ENCODE data around the gene PPFIA1. TPM values are rescaled to one million over a fixed set of nuclear protein-coding genes. Genes with fewer than 3 reads are reported as not detected.
"Not testable (repeated sequence)": the region's sequence is repeated elsewhere in the genome, so short reads cannot be mapped to it uniquely, and the experiment has no call there.

The PPFIA1 gene
- total RNA-seq, 1 donor from 2014 or later: 54.1 TPM

DNA sequence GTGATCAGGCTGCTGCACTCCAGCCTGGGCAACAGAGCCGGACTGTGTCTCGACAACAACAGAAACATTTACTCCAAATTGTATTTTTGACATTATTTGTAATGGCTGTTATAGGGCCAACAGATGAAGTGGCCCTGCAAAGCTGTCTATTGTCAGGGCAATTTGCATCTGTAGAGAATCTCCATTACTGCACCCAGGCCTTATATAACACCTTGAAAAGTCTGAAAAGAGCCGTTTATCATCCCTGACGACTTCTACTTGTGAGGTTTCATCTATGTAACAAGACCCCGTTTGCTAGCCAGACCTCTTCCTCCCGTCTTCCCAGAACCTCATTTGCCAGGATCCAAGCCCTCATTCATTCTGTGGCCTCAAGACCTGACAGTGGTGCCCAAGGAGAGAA lies 118.7 kb downstream of the PPFIA1 start:
- Mint-ChIP-seq H3K36me3 (ENCODE audit: low read depth) (peaks cover 13% of the 10 kb centered on the region), H3K27ac (ENCODE audit: unreplicated experiment) (no peak overlapping the region), H3K4me1 (peaks cover 3% of the 10 kb centered on the region), H3K9me3 (no peaks in the 10 kb centered on the region), H3K27me3 (ENCODE audit: low read depth) (no peaks in the 10 kb centered on the region), H3K4me3 (no peak overlapping the region)
- no peak for DNase-seq (ENCODE audit: low read depth, low spot score)
- TF ChIP-seq, protein P1, sequence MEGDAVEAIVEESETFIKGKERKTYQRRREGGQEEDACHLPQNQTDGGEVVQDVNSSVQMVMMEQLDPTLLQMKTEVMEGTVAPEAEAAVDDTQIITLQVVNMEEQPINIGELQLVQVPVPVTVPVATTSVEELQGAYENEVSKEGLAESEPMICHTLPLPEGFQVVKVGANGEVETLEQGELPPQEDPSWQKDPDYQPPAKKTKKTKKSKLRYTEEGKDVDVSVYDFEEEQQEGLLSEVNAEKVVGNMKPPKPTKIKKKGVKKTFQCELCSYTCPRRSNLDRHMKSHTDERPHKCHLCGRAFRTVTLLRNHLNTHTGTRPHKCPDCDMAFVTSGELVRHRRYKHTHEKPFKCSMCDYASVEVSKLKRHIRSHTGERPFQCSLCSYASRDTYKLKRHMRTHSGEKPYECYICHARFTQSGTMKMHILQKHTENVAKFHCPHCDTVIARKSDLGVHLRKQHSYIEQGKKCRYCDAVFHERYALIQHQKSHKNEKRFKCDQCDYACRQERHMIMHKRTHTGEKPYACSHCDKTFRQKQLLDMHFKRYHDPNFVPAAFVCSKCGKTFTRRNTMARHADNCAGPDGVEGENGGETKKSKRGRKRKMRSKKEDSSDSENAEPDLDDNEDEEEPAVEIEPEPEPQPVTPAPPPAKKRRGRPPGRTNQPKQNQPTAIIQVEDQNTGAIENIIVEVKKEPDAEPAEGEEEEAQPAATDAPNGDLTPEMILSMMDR (conservative IDR thresholded peaks at IDR 0.05): no peak

DNA sequence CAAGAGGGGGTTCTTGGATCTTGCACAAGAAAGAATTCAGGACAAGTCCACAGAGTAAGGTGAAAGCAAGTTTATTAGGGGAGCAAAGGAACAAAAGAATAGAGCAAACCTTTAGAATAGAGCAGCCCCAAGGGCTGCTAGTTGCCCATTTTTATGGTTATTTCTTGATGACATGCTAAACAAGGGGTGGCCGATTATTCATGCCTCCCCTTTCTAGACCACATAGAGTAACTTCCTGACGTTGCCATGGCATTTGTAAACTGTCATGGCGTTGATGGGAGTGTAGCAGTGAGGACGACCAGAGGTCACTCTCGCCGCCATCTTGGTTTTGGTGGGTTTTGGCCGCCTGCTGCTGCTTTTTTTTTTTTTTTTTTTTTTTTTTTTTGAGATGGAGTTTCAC lies 120.4 kb downstream of the PPFIA1 start:
- not testable (repeated sequence) for H3K27me3 Mint-ChIP-seq (ENCODE audit: low read depth)

DNA sequence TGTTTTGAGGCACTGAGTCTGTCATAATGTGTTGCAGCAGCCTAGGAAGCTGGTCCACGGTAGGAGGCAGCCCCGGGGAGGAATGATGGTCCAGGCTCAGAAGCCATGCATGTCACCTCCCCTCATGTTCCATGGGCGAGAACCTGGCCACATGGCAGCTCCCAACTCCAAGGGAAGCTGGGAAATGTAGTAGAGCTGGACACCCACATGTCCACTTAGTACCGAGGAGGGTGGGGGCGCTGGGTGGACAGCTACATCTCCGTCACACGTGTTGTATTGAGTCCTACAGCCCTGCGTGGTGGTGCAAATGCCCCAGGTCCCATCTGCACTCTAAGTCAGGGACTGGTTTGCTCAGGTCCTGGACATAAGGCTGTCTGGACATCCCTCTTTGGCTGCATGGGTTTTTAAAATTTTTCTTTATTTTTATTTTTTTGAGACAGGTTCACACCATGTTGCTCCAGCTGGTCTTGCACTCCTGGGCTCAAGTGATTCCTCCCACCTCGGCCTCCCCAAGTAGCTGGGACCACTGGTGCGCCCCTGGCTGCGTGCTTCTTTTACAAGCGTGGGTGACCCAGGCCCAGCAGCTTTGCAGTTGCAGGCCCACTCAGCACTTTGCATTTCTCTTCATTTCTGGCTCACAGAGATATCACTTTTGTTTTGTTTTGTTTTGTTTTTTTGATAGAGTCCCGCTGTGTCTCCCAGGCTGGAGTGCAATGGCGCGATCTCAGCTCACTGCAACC lies 123.9 kb downstream of the PPFIA1 start:
- TF ChIP-seq, protein P1 (conservative IDR thresholded peaks at IDR 0.05): no peak
- H3K9me3 Mint-ChIP-seq: no peaks in the 10 kb centered on the region

More for the DNA sequence above, 120.4 kb downstream of the PPFIA1 start:
- H3K4me3 Mint-ChIP-seq; H3K9me3 Mint-ChIP-seq; DNase-seq (ENCODE audit: low read depth, low spot score); H3K4me1 Mint-ChIP-seq; H3K27ac Mint-ChIP-seq (ENCODE audit: unreplicated experiment): not testable (repeated sequence)
- H3K36me3 Mint-ChIP-seq (ENCODE audit: low read depth): peaks cover 12% of the 10 kb centered on the region

DNA sequence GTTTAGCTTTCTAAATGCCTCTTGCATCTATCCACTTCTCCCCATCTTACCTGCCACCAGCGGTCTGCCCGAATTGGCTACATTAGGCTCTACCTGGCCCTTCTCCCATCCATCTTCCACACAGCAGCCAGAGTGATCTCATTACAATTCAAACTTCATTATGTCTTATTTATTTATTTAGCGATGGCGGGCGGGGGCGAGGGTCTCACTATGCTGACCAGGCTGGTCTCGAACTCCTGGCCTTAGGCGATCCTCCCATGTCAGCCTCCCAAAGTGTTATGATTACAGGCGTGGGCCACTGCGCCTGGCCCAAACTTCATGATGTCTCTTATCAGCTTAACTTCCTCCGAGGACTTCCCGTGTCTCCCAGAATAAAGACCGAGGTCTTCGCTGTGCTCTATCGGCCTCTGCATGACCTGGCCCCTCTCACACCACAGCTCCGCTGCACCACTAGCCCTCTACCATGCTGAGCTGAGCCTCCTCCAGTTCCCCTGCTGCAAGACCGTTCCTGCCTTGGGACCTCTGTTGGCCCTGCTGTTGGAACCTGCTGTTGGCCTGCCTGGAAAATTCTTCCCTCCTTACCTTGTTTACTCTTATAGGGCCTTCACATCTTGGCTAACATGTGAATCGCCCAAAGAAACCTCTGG lies 127.0 kb downstream of the PPFIA1 start:
- H3K36me3 Mint-ChIP-seq (ENCODE audit: low read depth): peaks cover 2% of the 10 kb centered on the region
- no peaks in the 10 kb centered on the region for H3K27me3 Mint-ChIP-seq (ENCODE audit: low read depth)
- peak overlapping the region; percentile 81 for H3K27ac Mint-ChIP-seq (ENCODE audit: unreplicated experiment)
- H3K4me1 Mint-ChIP-seq: peaks cover 19% of the 10 kb centered on the region
- DNase-seq (ENCODE audit: low read depth, low spot score): peak; percentile 12
- H3K4me3 Mint-ChIP-seq: peak overlapping the region; percentile 93
- TF ChIP-seq, protein P1 (conservative IDR thresholded peaks at IDR 0.05): no peak
- H3K9me3 Mint-ChIP-seq: no peaks in the 10 kb centered on the region

More for the DNA sequence above, 123.9 kb downstream of the PPFIA1 start:
- Mint-ChIP-seq H3K27me3 (ENCODE audit: low read depth) (no peaks in the 10 kb centered on the region), H3K4me3 (peak overlapping the region; percentile 42), H3K36me3 (ENCODE audit: low read depth) (peaks cover 5% of the 10 kb centered on the region), H3K4me1 (peaks cover 15% of the 10 kb centered on the region), H3K27ac (ENCODE audit: unreplicated experiment) (no peak overlapping the region)
- no peak for DNase-seq (ENCODE audit: low read depth, low spot score)

DNA sequence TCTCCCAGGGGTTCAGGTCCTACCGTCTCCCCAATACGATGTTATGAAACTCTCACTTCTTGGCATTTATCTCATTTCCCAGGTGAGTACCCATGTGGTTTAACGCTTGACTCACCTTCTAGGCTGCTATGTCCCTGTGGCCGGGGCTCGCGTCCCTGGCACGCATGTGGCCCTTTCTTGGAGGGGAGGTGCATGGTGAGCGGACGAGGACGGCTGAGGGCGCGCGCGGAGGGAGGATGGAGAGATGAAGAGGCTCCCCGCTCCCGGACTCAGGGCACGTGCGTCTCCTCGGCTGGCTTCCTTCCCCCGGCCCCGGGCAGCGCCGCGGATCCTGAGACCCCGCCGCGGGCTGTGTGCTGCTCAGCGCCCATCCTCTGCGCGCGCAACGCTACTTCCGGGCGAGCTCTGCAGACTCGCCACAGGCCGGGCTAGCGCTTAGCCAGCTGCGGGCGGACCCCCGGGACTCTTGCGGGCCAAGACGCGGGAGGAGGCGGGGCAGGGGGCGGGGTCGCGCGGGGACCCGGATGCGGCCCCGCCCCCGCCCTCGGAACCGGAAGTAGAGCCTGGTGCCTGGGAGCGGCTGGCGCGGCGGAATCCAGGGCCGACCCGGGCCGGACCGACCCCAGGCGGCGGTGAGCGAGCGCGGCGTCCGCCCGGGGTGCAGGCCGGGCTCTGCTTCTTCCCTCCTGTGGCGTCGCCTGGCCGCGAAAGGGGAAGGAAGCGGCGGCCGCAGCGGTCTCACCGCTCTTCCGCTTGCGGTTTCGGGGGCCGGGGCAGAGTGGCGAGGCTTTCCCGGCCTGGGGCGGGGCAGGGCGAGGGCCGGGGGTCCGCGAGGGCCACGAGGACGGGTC lies 127.7 kb downstream of the PPFIA1 start, which contains the start of gene CTTN:
Gene CTTN, plus strand, starts transcription at position 547 of the 851 bp plus-strand sequence. CDS start 8,769 bp downstream, outside the sequence.
- Mint-ChIP-seq H3K4me3 (peak within 1 kb of the TSS; percentile 93), H3K36me3 (ENCODE audit: low read depth) (peaks cover 2% of the 10 kb centered on the region), H3K9me3 (no peaks in the 10 kb centered on the region), H3K4me1 (peaks cover 24% of the 10 kb centered on the region), H3K27ac (ENCODE audit: unreplicated experiment) (peak within 1 kb of the TSS; percentile 81), H3K27me3 (ENCODE audit: low read depth) (no peaks in the 10 kb centered on the region)
- TF ChIP-seq, protein P1 (conservative IDR thresholded peaks at IDR 0.05): no peak
- peak; percentile 86 for DNase-seq (ENCODE audit: low read depth, low spot score)
